Choroid plexus epithelial cell (primary cell): Measurements from ENCODE around the gene CDYL2.

Experiments
- DNase-seq: peaks from one replicate; pipeline ENCODE4 v3.0.0-alpha.2; 2010; ENCODE audit warnings: low read depth
- H3K4me3 ChIP-seq: 2 replicates; pipeline ENCODE4 v1.5.1; 2011; ENCODE audit warnings: low read depth, mild to moderate bottlenecking, control low read depth, low read length, moderate library complexity
- TF ChIP-seq, protein P1 (sequence below): conservative IDR thresholded peaks from 2 replicates; pipeline ENCODE4 v1.5.1; 2011; ENCODE audit warnings: low read depth, mild to moderate bottlenecking, control low read depth, inconsistent platforms, low read length, moderate library complexity

CDYL2 gene

GRCh38 chr16:80717611-80718010, 86.8 kb downstream of the CDYL2 start:
- no peak overlapping the region for H3K4me3 ChIP-seq
- no peak for DNase-seq
- TF ChIP-seq, protein P1, sequence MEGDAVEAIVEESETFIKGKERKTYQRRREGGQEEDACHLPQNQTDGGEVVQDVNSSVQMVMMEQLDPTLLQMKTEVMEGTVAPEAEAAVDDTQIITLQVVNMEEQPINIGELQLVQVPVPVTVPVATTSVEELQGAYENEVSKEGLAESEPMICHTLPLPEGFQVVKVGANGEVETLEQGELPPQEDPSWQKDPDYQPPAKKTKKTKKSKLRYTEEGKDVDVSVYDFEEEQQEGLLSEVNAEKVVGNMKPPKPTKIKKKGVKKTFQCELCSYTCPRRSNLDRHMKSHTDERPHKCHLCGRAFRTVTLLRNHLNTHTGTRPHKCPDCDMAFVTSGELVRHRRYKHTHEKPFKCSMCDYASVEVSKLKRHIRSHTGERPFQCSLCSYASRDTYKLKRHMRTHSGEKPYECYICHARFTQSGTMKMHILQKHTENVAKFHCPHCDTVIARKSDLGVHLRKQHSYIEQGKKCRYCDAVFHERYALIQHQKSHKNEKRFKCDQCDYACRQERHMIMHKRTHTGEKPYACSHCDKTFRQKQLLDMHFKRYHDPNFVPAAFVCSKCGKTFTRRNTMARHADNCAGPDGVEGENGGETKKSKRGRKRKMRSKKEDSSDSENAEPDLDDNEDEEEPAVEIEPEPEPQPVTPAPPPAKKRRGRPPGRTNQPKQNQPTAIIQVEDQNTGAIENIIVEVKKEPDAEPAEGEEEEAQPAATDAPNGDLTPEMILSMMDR: no peak

- TF ChIP-seq, protein P1: no peak
- no peak for DNase-seq
- H3K4me3 ChIP-seq: no peak overlapping the region
Observed at GRCh38 chr16:80716564-80717139, 87.7 kb downstream of the CDYL2 start.

DNA sequence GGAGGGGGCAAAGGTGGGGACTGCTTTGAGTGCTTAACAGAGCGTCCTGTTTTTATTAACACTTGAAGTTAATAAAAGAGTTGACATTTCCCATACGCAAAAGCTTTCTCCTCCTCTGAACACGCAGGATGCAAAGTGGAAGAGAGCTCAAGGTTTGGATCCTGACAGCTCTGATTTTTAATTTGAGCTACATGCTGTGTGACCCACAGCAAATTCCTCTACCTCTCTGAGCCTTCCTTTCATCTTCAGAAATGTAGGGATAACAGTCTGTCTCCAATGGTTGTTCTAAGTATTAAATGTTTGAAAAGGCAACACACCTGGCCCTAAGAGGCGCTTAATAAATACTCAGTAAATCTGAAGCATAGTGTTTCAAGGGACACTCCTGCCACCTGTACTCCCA, 93.0 kb downstream of the CDYL2 start:
- no peak for DNase-seq
- H3K4me3 ChIP-seq: no peak overlapping the region
- TF ChIP-seq, protein P1: no peak

- TF ChIP-seq, protein P1: no peak
- H3K4me3 ChIP-seq: no peak overlapping the region
- no peak for DNase-seq
Observed at GRCh38 chr16:80710918-80711317, 93.5 kb downstream of the CDYL2 start.

DNA sequence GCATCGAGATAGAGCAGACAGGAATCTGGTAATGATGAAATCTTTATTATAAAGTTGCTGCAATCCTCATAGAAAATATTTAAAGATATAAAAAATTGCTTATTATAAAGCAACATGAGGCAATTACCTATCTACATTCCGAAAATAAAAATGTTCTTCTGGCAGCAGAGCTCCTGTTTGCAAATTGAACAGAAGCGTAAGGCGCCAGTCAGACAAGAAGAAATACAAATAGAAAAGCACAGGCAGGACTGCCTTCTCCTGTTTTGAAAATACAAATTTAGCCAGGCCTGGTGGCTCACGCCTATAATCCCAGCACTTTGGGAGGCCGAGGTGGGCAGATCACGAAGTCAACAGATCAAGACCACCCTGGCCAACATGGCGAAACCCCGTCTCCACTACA, 95.6 kb downstream of the CDYL2 start:
- no peak overlapping the region for H3K4me3 ChIP-seq
- DNase-seq: no peak
- TF ChIP-seq, protein P1: no peak

GRCh38 chr16:80707686-80708085, 96.7 kb downstream of the CDYL2 start:
- TF ChIP-seq, protein P1: no peak
- no peak for DNase-seq
- no peak overlapping the region for H3K4me3 ChIP-seq

DNA sequence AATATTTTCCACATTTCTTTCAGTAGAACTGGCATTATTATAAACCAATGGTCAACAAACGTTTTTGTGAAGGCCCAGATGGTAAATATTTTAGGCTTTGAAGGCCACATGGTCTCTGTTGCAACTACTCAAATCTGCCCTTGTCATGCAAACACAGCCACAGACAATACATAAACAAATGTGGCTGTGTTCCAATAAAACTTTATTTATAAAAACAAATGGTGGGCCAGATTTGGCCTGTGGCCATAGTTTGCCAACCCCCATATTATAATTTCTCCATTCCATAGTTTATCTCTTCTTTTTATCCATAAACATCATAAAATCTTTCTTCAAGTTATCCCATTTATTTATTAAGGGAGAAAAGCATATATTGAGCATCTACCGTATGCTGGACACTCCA, 98.8 kb downstream of the CDYL2 start:
- no peak for DNase-seq
- no peak overlapping the region for H3K4me3 ChIP-seq
- TF ChIP-seq, protein P1: no peak
